GM21447 (cell line): ENCODE measurements around the gene PRKD1.

Experiments used
- ATAC-seq: cut with Tn5 transposase; IDR thresholded peaks from one replicate; pipeline ENCODE4 v1.9.1; 2021; ENCODE audit not compliant: unreplicated experiment

PRKD1 gene

DNA sequence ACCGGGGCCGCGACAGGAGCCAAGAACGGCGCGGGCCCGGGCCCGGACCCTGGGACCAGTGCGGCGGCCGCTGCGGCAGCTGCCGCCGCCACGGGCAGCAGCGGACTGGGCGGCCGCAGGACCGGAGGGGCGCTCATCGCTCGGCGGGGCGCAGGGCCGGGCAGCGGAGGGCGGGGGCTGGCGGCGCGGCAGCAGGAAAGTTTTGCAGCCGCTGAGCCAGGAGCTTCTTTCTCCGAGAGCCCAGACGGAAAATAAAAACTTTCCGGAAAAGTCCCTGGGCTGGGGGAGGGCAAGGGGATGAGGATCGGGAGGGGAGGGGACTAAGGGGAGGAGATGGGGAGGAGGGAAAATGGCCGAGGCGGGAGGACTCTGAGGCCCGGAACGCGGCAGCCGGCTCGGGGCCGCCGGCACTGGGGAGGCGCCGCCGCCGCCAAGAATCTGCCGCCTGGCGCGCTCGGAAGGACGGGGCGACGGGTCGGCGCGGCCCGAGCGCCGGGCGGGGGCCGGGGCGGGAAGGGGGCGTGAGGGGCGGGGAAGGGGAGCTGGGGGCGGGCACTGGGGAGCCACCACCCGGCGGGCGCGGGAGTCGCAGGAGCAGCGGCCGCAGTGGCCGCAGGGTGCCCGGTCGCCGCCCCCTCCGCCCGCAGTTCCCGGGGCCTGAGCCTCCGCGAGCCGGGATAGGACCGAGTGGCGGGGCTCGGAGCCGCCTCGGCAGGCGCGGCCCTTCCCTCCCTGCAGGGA is at the start of gene PRKD1:
TSS of gene PRKD1 (minus strand) at position 472 of the 741 bp plus-strand sequence.
- peak; percentile 42 for ATAC-seq

DNA sequence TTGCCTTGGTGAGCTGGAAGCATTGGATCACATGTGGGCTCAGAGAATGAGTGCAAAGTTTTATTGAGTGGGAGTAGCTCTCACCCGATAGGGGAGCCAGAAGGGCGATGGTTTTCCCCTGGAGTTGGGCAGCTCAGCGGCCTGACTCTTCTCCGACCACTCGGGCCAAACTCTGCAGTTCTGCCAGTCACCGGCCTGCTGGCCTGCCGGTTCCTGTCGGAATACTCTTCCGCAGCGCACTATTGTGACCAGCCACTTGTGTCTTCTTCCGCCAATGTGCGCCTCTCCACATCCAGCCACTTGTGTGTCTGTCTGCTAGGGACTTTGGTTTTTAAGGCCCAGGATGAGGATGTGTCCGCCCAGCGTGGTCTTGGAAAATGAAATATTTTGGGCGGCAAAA is 43.5 kb upstream of the PRKD1 start:
- no peak for ATAC-seq

- no peak for ATAC-seq
Observed at GRCh38 chr14:29955087-29955486, 27.4 kb upstream of the PRKD1 start.

GRCh38 chr14:29953501-29953900 is 25.9 kb upstream of the PRKD1 start:
- no peak for ATAC-seq

GRCh38 chr14:29944091-29944490 is 16.4 kb upstream of the PRKD1 start:
- no peak for ATAC-seq

DNA sequence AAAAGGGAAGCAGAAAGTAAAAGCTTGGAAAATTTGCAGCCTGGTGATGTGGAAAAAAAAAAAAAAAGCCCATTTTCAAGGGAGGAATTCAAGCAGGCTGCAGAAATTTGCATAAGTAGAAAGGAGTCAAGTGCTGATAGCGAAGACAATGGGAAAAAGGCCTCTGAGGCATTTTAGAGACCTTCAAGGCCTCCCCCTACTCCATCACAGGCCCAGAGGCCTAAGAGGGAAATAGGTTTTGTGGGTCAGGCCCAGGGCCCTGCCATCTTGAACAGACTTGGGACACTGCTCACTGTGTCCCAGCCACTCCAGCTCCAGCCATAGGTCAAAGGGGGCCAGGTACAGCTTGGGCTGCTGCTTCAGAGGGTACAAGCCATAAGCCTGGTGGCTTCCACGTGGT is 13.8 kb upstream of the PRKD1 start:
- no peak for ATAC-seq

GRCh38 chr14:29940482-29940881 is 12.8 kb upstream of the PRKD1 start:
- ATAC-seq: no peak

DNA sequence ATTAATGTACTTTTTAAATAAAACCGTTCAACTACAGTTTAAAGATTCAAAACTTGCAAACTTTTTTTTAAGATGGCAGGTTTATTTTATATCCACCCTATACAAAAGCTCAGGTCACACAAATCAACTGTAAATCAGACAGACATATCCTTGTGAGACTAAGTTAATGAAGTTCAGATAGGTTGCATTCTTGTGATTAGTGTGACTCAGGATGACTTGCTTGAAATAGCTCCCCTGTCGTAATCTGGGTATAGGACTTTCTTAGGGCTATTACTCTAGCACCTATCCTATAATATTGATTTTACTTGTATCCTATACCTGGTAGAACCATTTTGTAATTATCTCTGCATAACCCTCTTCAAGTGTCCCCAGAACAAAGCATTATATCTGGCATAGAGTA is 9.5 kb upstream of the PRKD1 start:
- no peak for ATAC-seq

DNA sequence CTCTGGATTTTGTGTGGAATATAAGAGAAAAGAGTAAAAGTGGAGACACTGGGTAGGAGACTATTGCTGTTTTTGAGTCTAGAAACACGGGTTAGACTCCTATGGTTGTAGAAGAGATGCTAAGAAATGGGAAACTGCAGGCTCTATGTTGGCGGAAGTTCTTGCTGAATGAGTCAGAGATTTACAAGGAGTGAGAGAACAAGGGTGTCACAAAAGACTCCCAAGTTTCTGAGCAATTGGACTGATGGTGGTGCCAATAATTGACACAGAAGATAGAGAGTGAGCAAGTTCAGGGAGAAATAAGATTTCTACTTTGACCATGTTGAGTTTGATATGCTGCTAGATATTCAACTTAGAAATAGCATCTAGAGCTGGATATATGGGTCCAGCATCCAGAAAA is 2.6 kb upstream of the PRKD1 start:
- ATAC-seq: no peak

DNA sequence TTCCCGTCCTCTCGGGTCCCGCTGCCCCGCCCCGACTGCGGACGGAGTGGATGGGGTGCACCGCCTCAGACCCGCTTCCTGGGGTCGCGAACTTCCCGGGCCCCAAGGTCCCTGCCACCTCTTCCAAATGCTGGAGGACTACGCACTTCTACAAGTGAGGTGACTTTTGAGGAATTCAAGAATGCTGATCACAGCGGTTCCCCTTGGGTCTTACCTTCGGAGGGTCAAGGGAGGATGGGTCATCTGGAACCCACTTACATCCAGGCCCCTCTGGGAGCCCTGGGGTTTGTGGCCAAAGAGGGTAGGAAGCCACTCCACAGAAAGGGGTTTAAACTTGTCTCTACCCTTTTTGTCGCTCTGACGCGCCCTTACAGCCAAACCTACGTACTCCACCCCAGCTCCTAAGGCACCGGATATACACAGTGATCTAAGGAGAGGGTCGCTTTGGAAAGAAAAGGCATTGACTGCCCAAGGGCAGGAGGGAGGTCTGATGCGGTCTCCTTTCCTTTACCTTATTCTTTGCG is 532 bp upstream of the PRKD1 start:
- peak; percentile 18 for ATAC-seq

GRCh38 chr14:29926701-29927375 is 809 bp downstream of the PRKD1 start:
- ATAC-seq: peak; percentile 39

GRCh38 chr14:29926228-29926627 is 1.4 kb downstream of the PRKD1 start:
- ATAC-seq: no peak

- no peak for ATAC-seq
Observed at GRCh38 chr14:29925736-29926135, 1.9 kb downstream of the PRKD1 start.

DNA sequence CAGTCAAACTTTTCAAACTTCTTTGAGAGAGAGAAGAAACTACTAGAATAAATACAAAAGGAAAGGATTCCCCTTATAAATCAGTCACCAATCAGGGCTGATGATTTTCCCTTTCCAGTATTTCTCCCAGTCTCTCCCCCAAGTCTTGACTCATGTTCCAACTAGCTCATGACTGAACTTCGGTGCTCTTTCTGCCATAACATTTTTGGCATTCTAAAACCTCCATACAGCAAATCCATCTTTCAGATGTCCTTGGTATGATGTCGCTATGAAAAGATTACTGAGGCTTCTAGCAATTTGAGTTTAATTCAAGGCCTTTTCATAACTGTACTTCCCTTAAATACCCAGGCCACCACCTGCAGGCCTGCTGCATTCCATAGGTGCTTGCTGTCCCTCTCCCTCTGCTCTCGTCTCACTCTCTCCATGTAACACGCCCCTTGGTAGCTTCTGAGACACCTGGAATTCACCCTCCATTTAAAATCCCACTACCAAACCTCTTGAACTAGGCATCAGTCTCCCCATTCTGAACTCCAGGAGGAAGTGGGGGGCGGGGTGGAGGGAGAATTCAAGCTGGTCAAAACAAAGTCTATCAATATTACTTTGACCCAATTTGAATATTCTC is 2.4 kb downstream of the PRKD1 start:
- no peak for ATAC-seq

DNA sequence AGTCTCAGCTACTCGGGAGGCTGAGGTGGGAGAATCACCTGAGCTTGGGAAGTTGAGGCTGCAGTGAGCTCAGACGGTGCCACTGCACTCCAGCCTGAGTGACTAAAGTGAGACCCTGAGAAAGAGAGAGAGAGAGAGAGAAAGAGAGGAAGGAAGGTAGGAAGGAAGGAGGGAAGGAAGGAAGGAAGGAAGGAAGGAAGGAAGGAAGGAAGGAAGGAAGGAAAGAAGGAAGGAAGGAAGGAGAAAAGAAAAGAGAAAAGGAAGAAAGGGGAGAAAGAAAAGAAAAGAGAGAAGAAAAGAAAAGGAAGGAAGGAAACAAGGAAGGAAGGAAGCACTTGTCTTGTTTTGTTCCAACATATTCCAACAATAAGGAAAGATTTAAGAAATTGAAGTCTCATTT is 7.8 kb downstream of the PRKD1 start:
- ATAC-seq: no peak

GRCh38 chr14:29918981-29919380 is 8.7 kb downstream of the PRKD1 start:
- no peak for ATAC-seq

GRCh38 chr14:29913566-29913965 is 14.1 kb downstream of the PRKD1 start:
- ATAC-seq: no peak

GRCh38 chr14:29911810-29912209 is 15.8 kb downstream of the PRKD1 start:
- ATAC-seq: no peak

- ATAC-seq: no peak
Observed at GRCh38 chr14:29908652-29909577, 18.7 kb downstream of the PRKD1 start.

DNA sequence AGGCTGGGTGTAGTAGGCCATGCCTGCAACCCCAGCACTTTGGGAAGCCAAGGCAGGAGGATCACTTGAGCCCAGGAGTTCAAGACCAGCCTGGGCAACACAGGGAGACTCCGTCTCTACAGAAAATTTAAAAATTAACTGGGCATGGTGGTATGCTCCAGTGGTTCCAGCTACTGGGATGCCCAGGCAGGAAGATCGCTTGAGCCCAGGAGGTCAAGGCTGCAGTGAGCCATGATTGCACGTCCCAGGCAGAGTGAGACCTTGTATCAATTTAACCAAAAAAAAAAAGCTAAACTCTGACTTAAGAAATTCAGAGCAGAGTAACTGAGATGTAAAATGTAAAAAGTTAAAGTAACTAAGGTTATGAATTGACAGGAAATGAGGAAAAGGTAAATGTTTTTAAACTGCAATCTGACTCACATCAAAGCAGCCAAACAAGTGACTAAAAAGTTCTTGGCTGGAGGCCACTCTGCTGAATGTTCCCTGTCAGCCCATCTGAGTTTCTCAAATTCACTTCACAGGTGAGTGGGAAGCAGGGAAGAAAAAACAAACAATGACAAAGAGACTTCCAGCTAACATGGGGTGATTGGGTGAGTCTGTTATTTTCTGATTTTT is 21.3 kb downstream of the PRKD1 start:
- ATAC-seq: no peak
